Kasumi-1 (cell line): ENCODE data around the gene ADAMTS9.

Source experiments
- DNase-seq, 2 experiments: peaks; one replicate each; lab custom pipeline; 2025; lab: John Stamatoyannopoulos, UW

ADAMTS9 gene

DNA sequence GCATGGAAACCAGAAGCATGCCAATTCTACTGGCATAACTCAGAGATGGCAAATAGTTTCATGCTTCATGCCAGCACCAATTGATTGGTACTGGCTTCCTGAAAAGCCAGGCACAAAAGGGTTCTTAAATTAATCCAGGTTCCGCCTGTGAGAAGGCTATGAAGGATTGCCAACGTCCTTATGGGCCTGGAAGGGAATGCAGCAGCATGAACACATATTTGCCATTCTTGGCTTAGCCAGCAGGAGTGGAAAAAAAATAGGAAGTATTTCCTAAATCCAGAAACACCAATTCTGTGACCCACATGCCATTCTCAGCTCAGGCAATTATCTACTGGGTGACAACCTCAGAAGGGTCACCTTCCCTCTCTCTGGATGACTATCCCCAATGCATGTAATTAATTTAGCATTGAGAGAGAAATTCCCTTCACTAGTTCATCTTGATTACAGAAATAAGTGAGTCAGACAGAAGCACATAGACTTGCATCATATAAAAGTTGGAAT, 36.0 kb downstream of the ADAMTS9 start:
- DNase-seq = no peak

- DNase-seq = no peak
These were observed 36.5 kb downstream of the ADAMTS9 start for GRCh38 chr3:64651303-64651702.

GRCh38 chr3:64650715-64651114, 37.1 kb downstream of the ADAMTS9 start:
- no peak for DNase-seq

DNA sequence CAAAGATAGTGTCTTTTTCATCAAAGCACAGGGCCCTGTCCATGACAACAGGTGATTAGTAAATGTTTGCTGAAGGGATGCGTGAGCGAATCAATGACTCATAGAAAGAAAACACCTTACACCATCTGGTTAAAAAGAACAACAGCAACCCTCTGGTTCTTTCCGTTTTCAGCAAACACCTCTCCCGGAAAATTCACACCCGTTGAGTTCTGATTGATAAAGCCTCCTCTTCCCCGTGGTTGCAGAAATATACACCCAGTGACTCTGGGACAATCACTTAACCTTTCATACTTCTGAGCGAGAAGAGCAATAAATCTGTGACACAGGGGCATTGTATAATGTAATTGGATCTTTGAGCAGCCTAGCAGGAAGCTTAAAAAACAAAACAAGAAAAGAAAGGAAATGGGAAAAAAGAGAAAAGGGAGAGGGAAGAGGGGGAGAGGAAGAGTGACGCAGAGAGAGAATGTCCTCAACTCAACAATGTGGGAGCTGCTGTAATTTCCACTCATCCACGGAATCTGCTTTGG, 37.6 kb downstream of the ADAMTS9 start:
- no peak for DNase-seq

- peak in 1 of 2 experiments; percentile 2 for DNase-seq
These were observed 38.6 kb downstream of the ADAMTS9 start for GRCh38 chr3:64648927-64649906.

DNA sequence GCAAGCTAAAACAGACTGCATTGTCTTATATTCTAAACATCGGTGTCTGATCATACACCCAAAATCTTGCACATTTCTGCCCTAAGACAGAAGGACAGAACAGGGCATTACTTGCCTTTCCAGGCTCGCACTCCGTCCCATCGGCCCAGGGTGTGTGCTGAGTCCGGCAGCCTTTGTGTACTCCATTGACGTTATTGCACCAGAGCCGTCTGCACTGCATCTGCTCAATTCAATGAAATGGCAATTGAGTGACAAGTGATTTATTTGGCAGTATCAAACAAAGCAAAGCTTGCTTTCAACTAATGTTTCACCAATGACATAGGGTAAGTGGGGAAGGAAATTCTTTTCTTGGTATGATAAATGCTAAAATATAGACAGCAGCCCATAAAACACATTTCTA, 40.0 kb downstream of the ADAMTS9 start:
- no peak for DNase-seq

DNA sequence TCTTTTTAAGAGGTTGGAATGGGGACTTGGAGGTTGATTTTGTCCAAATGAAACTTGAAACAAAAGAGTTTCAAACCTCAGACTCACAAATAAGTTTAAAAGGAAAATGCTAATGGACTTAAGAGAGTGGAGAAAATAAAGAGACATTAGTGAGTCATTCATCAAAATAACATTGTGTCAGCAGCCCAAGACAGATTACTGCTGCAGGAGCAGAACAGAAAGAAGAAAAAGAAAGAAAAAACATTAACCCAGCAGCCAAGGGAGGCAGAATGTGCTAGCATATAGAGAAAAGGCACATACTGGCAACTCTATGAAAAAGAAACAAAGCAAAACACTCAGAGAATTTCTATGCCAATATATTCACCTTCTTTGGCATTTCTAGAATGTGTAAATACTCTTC, 42.6 kb downstream of the ADAMTS9 start:
- DNase-seq = no peak

DNA sequence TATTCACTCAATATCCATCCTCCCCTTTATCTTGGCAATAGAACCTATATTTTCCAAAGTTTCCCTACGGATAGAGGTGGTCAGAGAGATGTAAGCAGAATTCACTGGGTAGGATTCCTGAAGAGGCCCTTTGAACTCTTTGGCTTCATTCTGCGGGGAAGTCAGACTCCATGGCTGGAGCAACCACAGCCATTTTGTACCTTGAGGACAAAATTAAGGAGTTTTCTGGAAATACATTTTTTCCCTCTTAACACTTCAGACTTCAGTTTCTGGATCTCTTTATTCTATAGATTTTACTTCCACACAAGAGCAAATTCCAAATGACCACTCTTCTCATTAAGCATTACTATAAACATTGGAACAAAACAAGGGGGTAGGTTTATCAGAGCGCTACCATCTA, 43.3 kb downstream of the ADAMTS9 start:
- no peak for DNase-seq

- DNase-seq = no peak
These were observed 45.3 kb downstream of the ADAMTS9 start for GRCh38 chr3:64642327-64643151.

DNA sequence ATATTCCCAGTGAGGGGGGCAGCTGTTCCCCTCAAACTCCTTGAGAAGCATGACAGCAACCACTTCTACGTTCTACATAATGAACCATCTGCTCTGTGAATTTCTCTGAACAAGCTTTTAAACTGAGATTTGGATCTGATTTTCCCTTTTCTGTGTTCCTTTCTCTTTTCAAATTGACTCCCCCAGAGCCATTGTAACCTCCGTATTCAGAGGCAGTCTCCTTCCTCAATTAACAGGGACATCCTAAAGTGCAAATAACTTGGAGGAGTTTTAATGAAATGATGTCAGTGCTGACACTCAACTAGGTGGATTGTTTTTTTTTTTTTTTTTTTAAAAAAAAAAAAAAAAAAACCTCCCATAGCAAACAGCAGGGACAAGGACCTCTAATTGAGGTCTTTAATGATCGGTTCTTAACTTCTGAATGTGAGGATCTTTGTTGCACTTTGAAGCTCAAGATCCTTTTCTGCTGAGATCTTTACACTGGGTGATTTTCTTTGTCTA, 48.8 kb downstream of the ADAMTS9 start:
- no peak for DNase-seq

DNA sequence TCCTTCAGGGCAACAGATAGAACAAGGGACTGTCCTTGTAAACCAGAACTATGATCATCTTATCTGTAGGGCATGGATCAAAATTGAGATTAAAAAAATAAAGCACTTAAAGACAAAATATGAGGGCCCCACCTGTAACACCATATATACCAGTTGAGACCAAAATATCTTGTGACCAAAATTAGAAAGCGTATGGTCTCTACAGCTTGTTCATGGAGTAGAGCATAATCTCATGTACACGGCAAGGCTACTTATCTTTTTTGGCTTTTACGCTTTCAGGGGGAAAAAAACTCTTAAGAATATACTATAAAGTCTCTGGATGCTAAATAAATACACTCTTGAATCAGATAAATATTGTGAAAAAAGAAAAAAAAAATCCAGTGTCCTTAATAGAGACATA, 49.3 kb downstream of the ADAMTS9 start:
- no peak for DNase-seq

DNA sequence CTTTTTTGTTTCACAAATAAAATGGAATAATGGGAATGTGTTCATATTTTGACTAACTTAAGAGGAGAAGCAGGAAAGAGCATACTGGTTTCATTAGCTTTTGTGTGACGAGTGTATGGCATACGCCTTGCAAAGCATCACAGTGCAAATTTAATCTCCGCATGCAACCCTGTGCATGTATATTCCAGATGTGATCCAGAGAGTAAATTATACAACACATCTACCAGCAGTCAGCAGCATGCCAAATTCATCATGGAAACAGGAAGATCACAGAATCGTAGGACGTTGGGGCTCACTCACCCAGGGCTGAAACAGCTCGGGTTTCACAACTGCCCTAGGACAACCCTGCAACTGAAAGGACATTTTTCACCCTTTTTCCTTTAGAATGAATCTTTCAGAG, 53.4 kb downstream of the ADAMTS9 start:
- DNase-seq = no peak

- DNase-seq = no peak
These were observed 55.8 kb downstream of the ADAMTS9 start for GRCh38 chr3:64631951-64632350.

DNA sequence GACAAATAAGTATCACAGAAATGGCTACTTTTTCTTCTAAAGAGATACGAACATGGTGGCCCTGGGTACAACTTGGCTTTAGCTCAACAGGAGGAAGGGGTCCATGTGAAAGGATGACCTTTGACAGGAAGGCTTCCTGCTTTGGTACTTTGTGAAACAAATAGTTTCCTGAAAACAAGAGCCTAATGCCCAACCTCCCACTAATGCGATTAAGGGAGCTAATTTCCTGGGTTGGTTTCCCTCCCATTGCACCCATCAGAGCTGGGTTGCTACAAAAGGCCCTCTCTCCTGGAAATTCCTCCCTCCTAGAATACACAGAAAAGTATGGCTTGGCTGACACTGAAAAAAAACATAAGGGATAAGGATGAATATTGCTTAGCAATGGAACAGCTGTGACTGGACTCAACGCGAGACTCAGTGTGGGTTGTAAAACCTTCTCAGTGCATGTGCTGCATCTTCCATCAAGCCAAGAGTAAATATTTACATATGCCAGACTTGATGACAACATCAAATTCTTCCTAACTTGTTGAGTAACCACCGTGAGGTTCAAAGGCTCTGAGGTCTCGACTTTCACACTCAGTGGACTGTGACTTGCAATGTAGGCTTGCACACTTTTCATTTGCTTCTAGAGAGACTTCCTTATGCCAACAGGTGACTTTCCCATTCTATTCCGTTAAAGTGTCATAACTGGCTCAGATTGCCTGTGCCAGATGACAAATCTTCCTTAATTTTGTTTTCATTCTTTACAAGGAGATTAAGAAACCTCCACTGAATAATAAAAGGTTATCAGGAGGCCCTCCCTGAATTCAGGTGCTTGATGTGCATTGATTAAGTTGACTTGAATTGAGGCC, 60.1 kb downstream of the ADAMTS9 start:
- DNase-seq = no peak

DNA sequence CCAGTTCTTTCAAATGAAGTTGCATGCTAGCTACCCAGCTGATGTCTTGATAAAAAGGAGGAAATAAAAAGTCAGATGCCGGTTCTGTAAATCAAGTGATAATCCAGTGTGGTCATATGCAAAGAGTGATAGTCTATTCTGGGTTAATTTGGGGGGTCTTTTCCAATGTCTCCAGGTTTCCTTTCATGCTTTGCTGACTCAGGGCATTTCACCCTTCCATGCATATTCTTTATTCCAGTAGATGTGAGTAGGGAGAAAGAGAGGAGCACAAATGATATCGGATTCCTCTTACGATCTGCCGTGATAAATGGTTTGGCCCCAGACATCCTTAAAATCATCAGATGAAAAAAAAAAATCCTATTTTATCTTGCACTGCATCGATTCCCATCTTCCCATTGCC, 60.8 kb downstream of the ADAMTS9 start:
- no peak for DNase-seq

DNA sequence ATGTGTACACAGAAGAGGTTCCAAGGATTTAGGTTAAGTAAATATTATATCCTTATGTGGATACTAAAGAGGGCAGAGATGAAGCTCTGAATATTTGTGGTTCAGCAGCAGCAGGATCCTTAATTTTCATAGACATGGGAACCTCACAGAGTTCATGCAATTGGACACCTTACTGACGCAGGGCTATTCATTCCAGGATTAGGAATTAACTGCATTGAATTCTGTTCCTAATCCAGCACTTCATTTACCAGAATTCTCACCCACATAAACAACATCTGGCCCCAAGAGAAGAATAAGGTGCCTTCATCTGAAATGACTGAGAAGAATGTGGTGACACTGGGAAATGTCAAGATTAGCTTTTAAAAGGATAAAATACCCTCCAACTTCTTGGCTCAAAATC, 62.4 kb downstream of the ADAMTS9 start:
- no peak for DNase-seq

GRCh38 chr3:64623125-64623524, 64.7 kb downstream of the ADAMTS9 start:
- DNase-seq = no peak

DNA sequence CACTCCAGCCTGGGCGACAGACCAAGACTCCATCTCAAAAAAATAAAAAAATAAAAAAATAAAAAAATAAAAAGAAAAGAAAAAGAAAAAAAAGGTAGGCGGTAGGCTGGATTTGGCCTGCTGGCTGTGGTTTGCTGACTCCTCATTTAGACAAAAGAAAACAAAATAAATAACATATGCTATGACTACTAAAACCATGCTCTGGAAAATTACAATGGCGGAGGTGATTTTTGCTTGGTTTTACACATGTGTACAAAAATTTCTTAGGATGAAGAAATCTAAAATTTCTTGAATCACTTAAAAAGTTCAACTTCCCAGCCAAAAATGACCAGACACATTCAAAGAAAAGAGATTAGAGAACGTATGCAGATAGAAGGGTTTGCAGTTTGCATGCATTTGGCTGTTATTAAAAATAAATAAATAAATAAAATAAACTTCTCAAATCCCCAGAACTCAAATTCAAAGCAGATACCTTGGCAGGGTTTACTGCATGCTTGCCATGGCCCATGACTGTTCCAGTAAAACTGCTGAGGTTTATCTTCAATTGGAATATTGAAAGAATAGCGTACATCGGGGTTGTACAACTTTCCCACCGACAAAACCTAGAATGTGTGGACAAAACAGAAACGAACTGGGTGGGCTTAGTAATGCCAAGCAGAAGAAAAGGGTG, 65.9 kb downstream of the ADAMTS9 start:
- no peak for DNase-seq

DNA sequence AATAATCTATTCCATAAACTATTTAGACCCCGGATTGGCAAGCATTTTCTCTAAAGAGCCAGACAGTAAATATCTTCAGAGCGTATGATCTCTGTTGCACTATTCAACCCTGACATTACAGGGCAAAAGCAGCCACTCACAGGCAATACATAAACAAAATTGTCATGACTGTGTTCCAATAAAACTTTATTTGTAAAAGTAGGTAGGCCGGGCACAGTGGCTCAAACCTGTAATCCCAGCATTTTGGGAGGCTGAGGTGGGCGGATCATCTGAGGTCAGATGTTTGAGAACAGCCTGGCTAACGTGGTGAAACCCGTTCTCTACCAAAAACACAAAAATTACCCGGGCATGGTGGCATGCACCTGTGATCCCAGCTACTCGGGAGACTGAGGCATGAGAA, 66.5 kb downstream of the ADAMTS9 start:
- no peak for DNase-seq

DNA sequence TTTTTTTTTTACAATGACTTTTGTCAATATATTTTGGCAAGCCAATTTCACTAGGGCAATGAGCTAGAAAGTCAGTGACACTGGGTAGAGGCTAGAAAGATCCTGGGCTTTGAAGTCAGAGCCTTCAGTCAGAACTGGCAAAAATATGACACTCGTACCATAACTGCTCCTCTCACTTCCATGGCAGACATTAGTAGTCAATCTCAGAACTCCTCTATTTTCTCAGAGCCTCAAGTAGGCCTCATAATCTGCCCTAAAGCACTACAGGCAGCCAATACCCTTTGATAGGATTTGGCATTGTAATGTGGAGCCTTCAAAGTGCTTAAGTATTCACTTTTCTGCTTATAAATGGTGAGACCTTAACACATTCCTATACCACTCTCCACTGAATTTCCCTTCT, 67.8 kb downstream of the ADAMTS9 start:
- DNase-seq = no peak

DNA sequence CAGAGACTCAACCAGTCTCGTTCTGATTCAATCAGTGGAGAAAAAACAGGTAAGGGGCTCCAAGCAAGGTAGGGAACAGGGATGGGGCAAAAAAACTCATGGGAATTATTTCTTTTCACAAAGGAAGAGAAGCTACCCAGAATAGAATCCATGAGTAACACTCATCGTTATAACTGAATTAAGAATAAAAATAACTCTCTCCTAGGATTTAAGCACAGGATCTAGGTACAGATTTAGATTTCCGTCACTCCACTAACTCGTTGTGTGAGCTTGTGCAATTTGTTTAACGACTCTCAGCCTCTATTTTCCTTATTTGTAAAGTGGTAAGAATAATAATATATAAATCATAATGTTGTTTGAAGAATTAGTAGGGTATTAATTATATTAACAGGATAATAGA, 68.6 kb downstream of the ADAMTS9 start:
- no peak for DNase-seq
